ENCODE measurements around the gene IRF2.
"Not testable (repeated sequence)": the region's sequence is repeated elsewhere in the genome, so short reads cannot be mapped to it uniquely, and the experiment has no call there.

The IRF2 gene

GRCh38 chr4:184339398-184340193, 134.8 kb downstream of the IRF2 start:
- not testable (repeated sequence) for H3K9ac ChIP-seq (ENCODE audit: low read length); H3K27me3 ChIP-seq (ENCODE audit: control insufficient read depth, insufficient read depth, low read length); H3K36me3 ChIP-seq (ENCODE audit: control insufficient read depth, insufficient read depth, low read length); H3K4me3 ChIP-seq (ENCODE audit: low read length); H3K9me3 ChIP-seq (ENCODE audit: control insufficient read depth, low read length)
- H3K4me1 ChIP-seq (ENCODE audit: control insufficient read depth, insufficient read depth, low read length), result peaks cover 16% of the 10 kb centered on the region

- H3K27me3 ChIP-seq (ENCODE audit: control insufficient read depth, insufficient read depth, low read length), result no peaks in the 10 kb centered on the region
- no peaks in the 10 kb centered on the region for H3K36me3 ChIP-seq (ENCODE audit: control insufficient read depth, insufficient read depth, low read length)
- H3K9ac ChIP-seq (ENCODE audit: low read length), result no peak overlapping the region
- H3K9me3 ChIP-seq (ENCODE audit: control insufficient read depth, low read length), result no peaks in the 10 kb centered on the region
- H3K4me3 ChIP-seq (ENCODE audit: low read length), result no peak overlapping the region
- peaks cover 11% of the 10 kb centered on the region for H3K4me1 ChIP-seq (ENCODE audit: control insufficient read depth, insufficient read depth, low read length)
These were observed 136.4 kb downstream of the IRF2 start for GRCh38 chr4:184337907-184338306.
